Endothelial cell of umbilical vein (primary cell): Measurements from ENCODE around the gene FOXI2. TPM values are rescaled to one million over a fixed set of nuclear protein-coding genes. Genes with fewer than 3 reads are reported as not detected.

Experiments used
- BruUV-seq: library from RNA; stranded (reverse); fragments of 400-500 nt; replicated peaks from 2 replicates; lab custom pipeline; 2021; lab: Mats Ljungman, UMichigan
- CTCF ChIA-PET: fragments of 300-600, 350-600 bp; sonication (Branson Sonifier 250); formaldehyde crosslinking; loops from one replicate; lab custom pipeline; 2021; ENCODE audit warnings: antibody characterized with exemption, inconsistent platforms; lab: Charles Lee
- POLR2A ChIA-PET: fragments of 300-600, 350-600 bp; sonication (Branson Sonifier 250); formaldehyde crosslinking; loops from one replicate; lab custom pipeline; 2021; ENCODE audit warnings: antibody characterized with exemption, inconsistent platforms; lab: Charles Lee
- DNase-seq: peaks from one replicate; pipeline ENCODE4 v3.0.0-alpha.2; 2011; ENCODE audit warnings: low read depth, low spot score
- FAIRE-seq: peaks from 2 replicates; lab custom pipeline; 2011; peaks lifted over from hg19 to GRCh38; lab: Jason Lieb, UNC
- H2AFZ ChIP-seq: 2 replicates; pipeline ENCODE4 v1.6.0; 2012; ENCODE audit warnings: low read depth, low read length, control low read depth, inconsistent platforms
- H3K27ac ChIP-seq: 2 replicates; pipeline ENCODE4 v1.5.1; 2011; ENCODE audit warnings: low read depth, mild to moderate bottlenecking, control low read depth, low read length, moderate library complexity; ENCODE audit not compliant: insufficient read depth
- H3K27me3 ChIP-seq, 2 experiments: 2 replicates each; pipeline versions ENCODE4 v1.6.0 to v1.6.1; 2011; ENCODE audit warnings: low read length in 2 of 2, mixed read lengths in 1 of 2; ENCODE audit not compliant: control insufficient read depth in 2 of 2, insufficient read depth in 2 of 2
- H3K36me3 ChIP-seq, 2 experiments: 2 replicates in 1 of 2; 3 replicates in 1 of 2; pipeline ENCODE4 v1.5.1; 2011; ENCODE audit warnings: low read length in 2 of 2, mild to moderate bottlenecking in 1 of 2, moderate library complexity in 1 of 2; ENCODE audit not compliant: control insufficient read depth in 2 of 2, insufficient read depth in 2 of 2; ENCODE audit errors: extremely low read depth in 1 of 2
- H3K4me1 ChIP-seq: 3 replicates; pipeline ENCODE4 v1.5.1; 2011; ENCODE audit warnings: mild to moderate bottlenecking, low read length; ENCODE audit not compliant: control insufficient read depth, insufficient read depth; ENCODE audit errors: extremely low read depth
- H3K4me2 ChIP-seq: 2 replicates; pipeline ENCODE4 v1.6.1; 2011; ENCODE audit warnings: low read length, control low read depth, mixed read lengths; ENCODE audit not compliant: insufficient read depth
- H3K4me3 ChIP-seq, 3 experiments: fragments of 200-600 bp in 1 of 3; sonication (generic), shearing (Covaris generic) in 1 of 3; replicated peaks in 1 of 3; 2 replicates each; pipeline ENCODE4 v1.5.1; 2011 to 2016; ENCODE audit warnings: control low read depth in 3 of 3, low read length in 3 of 3, mild to moderate bottlenecking in 2 of 3, inconsistent platforms in 1 of 3, low read depth in 1 of 3, moderate library complexity in 1 of 3; ENCODE audit not compliant: insufficient read depth in 1 of 3
- H3K79me2 ChIP-seq: 2 replicates; pipeline ENCODE4 v1.6.0; 2012; ENCODE audit warnings: low read length, inconsistent platforms; ENCODE audit not compliant: control insufficient read depth, insufficient read depth
- H3K9ac ChIP-seq: replicated peaks from 2 replicates; pipeline ENCODE3; 2011; ENCODE audit warnings: low read length, control low read depth; ENCODE audit not compliant: insufficient read depth; ENCODE audit errors: extremely low read depth
- H3K9me1 ChIP-seq: replicated peaks from 3 replicates; pipeline ENCODE4 v1.6.0; 2011; ENCODE audit warnings: mild to moderate bottlenecking, low read length; ENCODE audit not compliant: control insufficient read depth, insufficient read depth; ENCODE audit errors: extremely low read depth
- H3K9me3 ChIP-seq: replicated peaks from 2 replicates; pipeline ENCODE4 v1.5.1; 2012; ENCODE audit warnings: low read length, inconsistent platforms; ENCODE audit not compliant: control insufficient read depth, insufficient read depth
- H4K20me1 ChIP-seq: replicated peaks from 2 replicates; pipeline ENCODE3; 2011; ENCODE audit warnings: mild to moderate bottlenecking, low read length; ENCODE audit not compliant: control insufficient read depth, insufficient read depth; ENCODE audit errors: extremely low read depth
- EZH2 ChIP-seq: IDR thresholded peaks from 2 replicates; pipeline ENCODE4 v1.6.1; 2012; ENCODE audit warnings: borderline replicate concordance, low read depth, mild to moderate bottlenecking, moderate library complexity, low read length, inconsistent platforms; ENCODE audit not compliant: severe bottlenecking
- FOS ChIP-seq: IDR thresholded peaks from 2 replicates; pipeline ENCODE4 v1.6.1; 2011; ENCODE audit warnings: mild to moderate bottlenecking, low read length, moderate library complexity, borderline replicate concordance; ENCODE audit not compliant: insufficient read depth
- JUN ChIP-seq: IDR thresholded peaks from 2 replicates; pipeline ENCODE4 v1.6.1; 2011; ENCODE audit warnings: borderline replicate concordance, low read depth; ENCODE audit not compliant: insufficient read length, insufficient read depth
- MYC ChIP-seq: IDR thresholded peaks from one replicate; pipeline ENCODE4 v1.6.1; 2011; ENCODE audit warnings: mild to moderate bottlenecking, low read depth, low read length
- POLR2A ChIP-seq: IDR thresholded peaks from 2 replicates; pipeline ENCODE4 v1.6.1; 2012; ENCODE audit warnings: low read depth, mild to moderate bottlenecking, control low read depth, low read length
- POLR2AphosphoS5 ChIP-seq: IDR thresholded peaks from 2 replicates; pipeline ENCODE4 v1.6.1; 2012; ENCODE audit warnings: low read depth, mild to moderate bottlenecking, control low read depth, low read length, moderate library complexity; ENCODE audit not compliant: insufficient read depth
- dilution Hi-C: fragments of 300-500 bp; cut with MboI; formaldehyde crosslinking; loops from one replicate; pipeline ENCODE4 v1.15.0; 2019; ENCODE audit warnings: low sequenced_read_pairs; ENCODE audit not compliant: extremely low pct_ligation_motif_present
- intact Hi-C: fragments of 100-400 bp; cut with micrococcal nuclease; formaldehyde crosslinking; loops from one replicate; pipeline ENCODE4 v1.10.0; 2022
- polyA plus RNA-seq, 4 experiments: library from polyadenylated mRNA; depleted of rRNA in 3 of 4; stranded (reverse) in 3 of 4; unstranded in 1 of 4; fragments of >200 nt; gene quantifications; 2 replicates each; pipeline versions ENCODE4 v1.2.1 to v1.2.3, GENCODE V29; 2011 to 2012; ENCODE audit warnings: missing spikeins in 1 of 4
- total RNA-seq: library from RNA; stranded (reverse); gene quantifications from 2 replicates; pipeline ENCODE4 v1.2.3, GENCODE V29; 2021
- TF ChIP-seq, protein P1 (sequence below): IDR thresholded peaks from 2 replicates; pipeline ENCODE4 v1.6.1; 2011; ENCODE audit not compliant: insufficient read depth, insufficient read length

Gene FOXI2
- total and polyA plus RNA-seq, 2 donors (not counting 3 experiments of a cell fraction or from before 2014, with no cell fraction given): not detected

- CTCF ChIA-PET: no interaction called here
- H3K27me3 ChIP-seq: peaks cover 35 to 52% of the 10 kb centered on the region in 2 experiments
- no peak for TF ChIP-seq POLR2A
- TF ChIP-seq POLR2AphosphoS5: no peak
- TF ChIP-seq EZH2: peak; percentile 36
Measured at GRCh38 chr10:127736222-127736914, 617 bp upstream of the FOXI2 start.

DNA sequence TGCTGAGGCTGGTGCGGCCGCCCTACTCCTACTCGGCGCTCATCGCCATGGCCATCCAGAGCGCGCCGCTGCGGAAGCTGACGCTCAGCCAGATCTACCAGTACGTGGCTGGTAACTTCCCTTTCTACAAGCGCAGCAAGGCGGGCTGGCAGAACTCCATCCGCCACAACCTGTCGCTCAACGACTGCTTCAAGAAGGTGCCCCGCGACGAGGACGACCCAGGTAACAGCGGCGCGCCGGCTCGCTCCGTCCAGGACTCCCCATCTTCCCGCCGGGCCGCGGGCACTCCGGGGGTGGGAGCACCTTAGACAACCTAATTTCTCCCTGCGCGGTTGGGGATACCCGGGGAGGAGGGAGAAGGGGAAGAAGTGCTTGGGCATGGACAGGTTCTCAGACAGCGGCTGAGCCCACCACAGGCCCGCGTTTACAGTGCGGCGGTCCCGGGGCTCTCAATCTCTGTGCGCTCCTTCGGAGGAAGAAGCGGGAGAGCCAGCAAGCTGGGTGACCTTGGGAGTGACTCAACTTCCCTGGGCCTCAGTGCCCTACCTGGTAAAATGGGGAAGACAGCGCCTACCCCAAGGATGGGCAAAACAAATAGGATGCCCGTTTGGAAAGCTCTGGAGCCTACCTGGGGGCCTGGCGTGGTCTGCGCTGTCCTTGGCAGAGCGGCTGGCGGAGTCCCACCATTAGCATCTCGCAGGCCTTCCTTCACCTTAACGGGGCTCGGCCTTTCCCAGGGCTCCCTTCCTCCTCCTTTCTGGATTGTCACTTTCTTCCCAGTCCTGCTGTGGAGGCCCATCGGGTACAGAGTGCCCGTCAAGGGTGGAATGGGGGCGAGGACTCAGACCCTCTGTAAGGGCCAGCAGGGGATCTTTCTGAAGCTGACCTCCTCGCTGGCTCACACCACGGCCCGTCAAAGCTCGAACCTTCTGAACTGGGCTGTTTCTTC, 852 bp downstream of the FOXI2 start:
- no peak overlapping the region for H3K4me2 ChIP-seq
- H3K27me3 ChIP-seq: peaks cover 33 to 52% of the 10 kb centered on the region in 2 experiments
- no peak overlapping the region for H2AFZ ChIP-seq
- ChIA-PET POLR2A (no interaction called here), CTCF (no interaction called here)
- H3K4me3 ChIP-seq: no peak overlapping the region
- H3K27ac ChIP-seq: no peak overlapping the region
- no peak for FAIRE-seq
- H3K36me3 ChIP-seq: no peaks in the 10 kb centered on the region
- H4K20me1 ChIP-seq: no peaks in the 10 kb centered on the region
- dilution Hi-C loops: no loop called here
- no peaks in the 10 kb centered on the region for H3K79me2 ChIP-seq
- no peak for DNase-seq
- H3K9me3 ChIP-seq: no peaks in the 10 kb centered on the region
- no peaks in the 10 kb centered on the region for H3K4me1 ChIP-seq
- BruUV-seq: no TSS peak
- H3K9me1 ChIP-seq: no peaks in the 10 kb centered on the region
- H3K9ac ChIP-seq: no peak overlapping the region
- TF ChIP-seq FOS (no peak), POLR2A (no peak), MYC (no peak), EZH2 (peak; percentile 71), JUN (no peak)
- TF ChIP-seq, protein P1, sequence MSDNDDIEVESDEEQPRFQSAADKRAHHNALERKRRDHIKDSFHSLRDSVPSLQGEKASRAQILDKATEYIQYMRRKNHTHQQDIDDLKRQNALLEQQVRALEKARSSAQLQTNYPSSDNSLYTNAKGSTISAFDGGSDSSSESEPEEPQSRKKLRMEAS: no peak
- intact Hi-C loops: no loop called here

More at GRCh38 chr10:127736222-127736914, 617 bp upstream of the FOXI2 start:
- dilution Hi-C loops (no loop called here), intact Hi-C loops (no loop called here)
- POLR2A ChIA-PET: no interaction called here
- no peak overlapping the region for H2AFZ ChIP-seq
- BruUV-seq: no TSS peak
- H3K4me3 ChIP-seq: no peak overlapping the region
- H3K9me1 ChIP-seq: no peaks in the 10 kb centered on the region
- H3K4me2 ChIP-seq: no peak overlapping the region
- no peaks in the 10 kb centered on the region for H4K20me1 ChIP-seq
- H3K9ac ChIP-seq: no peak overlapping the region
- DNase-seq (no peak), FAIRE-seq (no peak)
- H3K36me3 ChIP-seq: no peaks in the 10 kb centered on the region
- no peaks in the 10 kb centered on the region for H3K79me2 ChIP-seq
- H3K4me1 ChIP-seq: no peaks in the 10 kb centered on the region
- H3K9me3 ChIP-seq: no peaks in the 10 kb centered on the region
- no peak overlapping the region for H3K27ac ChIP-seq
